Stimulated activated CD8-positive, alpha-beta memory T cell treated with anti-CD3 and anti-CD28 coated beads, Interleukin-7, amount 100 ng/mL, for 48 hours (primary cell): ENCODE measurements around the gene CD3D.

Experiments
- DNase-seq, 2 donors: peaks; one replicate each; pipeline ENCODE4 v3.0.0-alpha.2; 2020; ENCODE audit warnings: low read depth in 1 of 2; ENCODE audit errors: extremely low read depth in 1 of 2

The CD3D gene

GRCh38 chr11:118342503-118343161 lies at the start of gene CD3D:
Gene CD3D (minus strand): TSS chr11:118342705. CDS start chr11:118342607, 98 bp downstream.
- peak in 1 of 2 donors; percentile 73 for DNase-seq

GRCh38 chr11:118383657-118384056 lies 41.2 kb upstream of the CD3D start:
- no peak for DNase-seq

GRCh38 chr11:118382954-118383353 lies 40.4 kb upstream of the CD3D start:
- no peak for DNase-seq

GRCh38 chr11:118380571-118380970 lies 38.1 kb upstream of the CD3D start:
- DNase-seq, result no peak

- no peak for DNase-seq
Observed at GRCh38 chr11:118379497-118379896, 37.0 kb upstream of the CD3D start.

GRCh38 chr11:118375978-118376377 lies 33.5 kb upstream of the CD3D start:
- DNase-seq, result no peak

GRCh38 chr11:118374729-118375128 lies 32.2 kb upstream of the CD3D start:
- no peak for DNase-seq

GRCh38 chr11:118373871-118374270 lies 31.4 kb upstream of the CD3D start:
- DNase-seq, result no peak

GRCh38 chr11:118373263-118373662 lies 30.8 kb upstream of the CD3D start:
- no peak for DNase-seq

GRCh38 chr11:118370774-118371173 lies 28.3 kb upstream of the CD3D start:
- DNase-seq, result no peak

- DNase-seq, result no peak
Observed at GRCh38 chr11:118366287-118366686, 23.8 kb upstream of the CD3D start.

GRCh38 chr11:118364956-118365615 lies 22.6 kb upstream of the CD3D start:
- DNase-seq, result no peak

- DNase-seq, result peak; percentile 94 to 98
Observed at GRCh38 chr11:118359295-118359958, 16.9 kb upstream of the CD3D start, which contains the start of gene UBE4A. Gene UBE4A (plus strand): TSS chr11:118359600. CDS start chr11:118365081, 5,481 bp downstream.

- no peak for DNase-seq
Observed at GRCh38 chr11:118358071-118358470, 15.6 kb upstream of the CD3D start.

- DNase-seq, result no peak
Observed at GRCh38 chr11:118353084-118353710, 10.7 kb upstream of the CD3D start.

- no peak for DNase-seq
Observed at GRCh38 chr11:118349475-118349874, 7.0 kb upstream of the CD3D start.

- DNase-seq, result peak; percentile 53 to 71
Observed at GRCh38 chr11:118343981-118344515, 1.5 kb upstream of the CD3D start, which contains the start of gene CD3G. Gene CD3G (plus strand): TSS chr11:118344344. CDS start chr11:118344424, 80 bp downstream.

- no peak for DNase-seq
Observed at GRCh38 chr11:118343248-118343647, 743 bp upstream of the CD3D start.

GRCh38 chr11:118341815-118342489 lies 553 bp downstream of the CD3D start:
- no peak for DNase-seq

- no peak for DNase-seq
Observed at GRCh38 chr11:118341261-118341660, 1.2 kb downstream of the CD3D start.
